NB4 (cell line): ENCODE data around the gene CDK14.

ENCODE experiments used
- CTCF ChIP-seq: IDR thresholded peaks from one replicate; pipeline ENCODE4 v1.5.1; 2012; ENCODE audit warnings: low read depth, low read length
- MAX ChIP-seq: IDR thresholded peaks from 2 replicates; pipeline ENCODE4 v1.6.1; 2011; ENCODE audit warnings: low read depth, low read length
- MYC ChIP-seq: IDR thresholded peaks from 2 replicates; pipeline ENCODE4 v1.6.1; 2011; ENCODE audit warnings: low read depth, low read length
- POLR2A ChIP-seq: IDR thresholded peaks from 2 replicates; pipeline ENCODE4 v1.6.1; 2011; ENCODE audit warnings: mild to moderate bottlenecking; ENCODE audit not compliant: insufficient read length; ENCODE audit errors: extremely low read depth

DNA sequence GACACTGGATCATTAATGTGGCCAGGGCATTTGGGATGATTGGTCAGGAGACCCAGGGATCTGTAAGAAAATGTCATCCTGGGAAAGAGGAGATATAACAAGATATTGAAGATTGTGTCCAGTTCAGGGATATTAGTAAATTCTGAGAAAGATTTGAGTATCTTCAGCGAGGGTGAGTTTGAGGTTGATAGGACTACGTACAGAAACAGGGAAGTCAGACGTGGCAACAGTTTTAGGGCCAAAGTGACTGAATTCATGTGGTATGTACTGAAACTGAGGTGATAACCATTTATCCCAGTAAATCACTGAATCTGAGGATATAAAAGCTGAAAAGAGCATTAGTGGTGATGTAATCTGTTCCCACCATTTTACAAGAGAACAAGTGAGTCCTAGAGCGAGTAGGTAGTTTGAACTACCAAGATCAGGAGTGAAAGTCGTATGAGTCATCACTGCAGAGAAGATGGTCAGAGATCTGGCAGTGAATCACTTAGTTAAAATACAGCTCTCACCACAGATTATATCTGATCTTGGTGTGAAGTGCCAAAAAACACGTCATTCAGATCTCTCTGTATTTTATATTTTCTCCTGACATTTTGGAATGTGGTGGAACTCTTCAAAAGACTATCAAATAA, 220.5 kb downstream of the CDK14 start:
- no peak for TF ChIP-seq CTCF
- TF ChIP-seq MAX, result no peak
- TF ChIP-seq POLR2A, result no peak
- no peak for TF ChIP-seq MYC
